Activated T-helper 1 cell treated with anti-CD3 and anti-CD28 coated beads, Interleukin-2, amount 50 U/mL, for 16 hours (primary cell): Measurements from ENCODE around the gene C1QC.
A peak's percentile ranks its signal among the peaks of the same experiment; 100 is the strongest.

ENCODE experiments used
- DNase-seq, 2 donors: peaks; one replicate each; pipeline ENCODE4 v3.0.0-alpha.2; 2020; ENCODE audit warnings: low read depth in 1 of 2, low spot score in 1 of 2

C1QC gene

GRCh38 chr1:22619252-22619651, 24.2 kb upstream of the C1QC start:
- no peak for DNase-seq

DNA sequence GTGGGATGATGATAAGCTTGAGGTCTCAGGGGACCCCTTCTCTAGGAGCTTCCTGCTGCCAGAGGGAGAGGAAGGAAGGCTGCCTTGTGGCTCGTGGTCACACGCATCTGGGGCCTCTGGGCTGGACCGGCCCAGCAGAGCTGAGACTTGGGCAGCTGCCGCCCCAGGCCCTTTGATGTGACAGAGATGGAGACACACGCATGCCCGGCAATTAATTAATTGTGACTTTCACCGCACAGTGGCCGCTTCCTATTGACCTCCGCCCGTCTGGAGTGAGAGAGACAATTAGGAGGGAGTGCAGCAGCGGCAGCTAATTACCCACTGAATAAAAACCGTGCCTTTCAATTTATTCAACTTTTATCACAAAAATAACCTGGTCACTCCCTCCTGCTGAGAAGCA, 23.6 kb upstream of the C1QC start:
- no peak for DNase-seq

DNA sequence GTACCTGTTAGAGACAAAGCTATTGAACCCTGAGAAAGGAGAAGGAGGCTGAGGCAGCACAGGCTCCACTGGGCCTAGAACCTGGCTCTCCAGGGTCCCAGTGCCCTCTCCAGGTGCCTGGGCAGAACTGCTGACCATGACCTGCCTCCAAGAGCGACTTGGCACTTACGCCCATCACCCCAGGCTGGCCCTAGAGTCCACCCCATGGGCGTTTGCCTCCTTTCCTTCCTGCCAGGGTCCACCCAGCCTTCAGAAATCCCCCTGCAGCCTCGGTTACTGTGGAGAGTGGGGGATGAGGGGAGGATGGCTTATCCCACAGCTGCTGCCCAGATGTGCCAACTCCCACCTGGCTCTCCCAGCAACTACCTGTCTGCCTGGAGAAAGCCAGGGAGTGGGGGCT, 21.7 kb upstream of the C1QC start:
- no peak for DNase-seq

DNA sequence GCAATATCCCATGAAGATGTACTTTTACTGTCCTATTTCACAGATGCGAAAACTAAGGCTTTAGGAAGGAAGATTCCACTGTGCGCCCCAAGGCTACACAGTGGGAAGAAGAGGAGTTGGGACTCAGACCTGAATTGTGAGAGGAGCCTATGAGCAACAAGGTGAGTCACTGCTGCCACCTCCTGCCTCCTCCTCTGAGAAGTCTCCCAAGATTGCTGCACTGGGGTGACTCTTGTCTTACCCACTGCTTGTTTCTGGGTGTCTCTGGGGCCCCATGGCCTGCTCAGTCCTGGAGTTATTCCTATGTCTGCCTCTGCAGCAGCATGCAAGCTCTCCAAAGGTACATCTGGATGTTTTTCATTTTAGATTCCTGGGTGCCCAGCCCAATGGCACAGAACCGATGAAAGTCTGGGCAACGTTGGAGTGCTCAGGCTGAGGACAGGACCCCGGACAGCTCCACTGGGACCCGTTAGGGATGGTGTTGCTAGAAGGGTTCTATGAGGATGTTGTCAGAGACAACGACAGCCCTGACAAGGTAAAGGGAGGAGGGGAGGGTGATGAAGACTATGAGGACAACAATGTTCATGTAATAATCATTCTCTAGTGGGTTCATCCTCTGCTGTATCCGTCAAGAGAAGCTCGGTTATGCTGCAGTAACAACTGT, 18.0 kb upstream of the C1QC start:
- DNase-seq: no peak

GRCh38 chr1:22626237-22627157, 16.9 kb upstream of the C1QC start:
- no peak for DNase-seq

DNA sequence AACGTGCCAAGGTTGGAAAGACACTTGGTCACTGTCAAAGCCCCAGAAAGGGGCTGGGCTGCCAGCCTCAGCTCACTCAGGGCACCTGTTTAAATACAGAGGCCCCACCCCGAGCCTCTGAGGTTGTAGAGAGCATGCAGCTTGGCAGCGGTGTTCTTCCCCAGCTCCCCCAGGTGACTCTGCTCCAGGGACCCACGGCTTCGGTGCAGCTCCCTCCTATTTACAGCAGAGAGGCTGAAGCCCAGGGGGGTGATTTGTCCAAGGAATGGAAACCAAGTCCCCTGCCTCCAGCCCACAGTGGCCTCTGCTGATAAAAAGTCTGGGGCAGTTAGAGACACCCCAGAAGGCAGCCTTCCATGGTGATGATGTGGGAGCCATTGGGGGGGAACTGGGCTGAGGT, 16.1 kb upstream of the C1QC start:
- no peak for DNase-seq

DNA sequence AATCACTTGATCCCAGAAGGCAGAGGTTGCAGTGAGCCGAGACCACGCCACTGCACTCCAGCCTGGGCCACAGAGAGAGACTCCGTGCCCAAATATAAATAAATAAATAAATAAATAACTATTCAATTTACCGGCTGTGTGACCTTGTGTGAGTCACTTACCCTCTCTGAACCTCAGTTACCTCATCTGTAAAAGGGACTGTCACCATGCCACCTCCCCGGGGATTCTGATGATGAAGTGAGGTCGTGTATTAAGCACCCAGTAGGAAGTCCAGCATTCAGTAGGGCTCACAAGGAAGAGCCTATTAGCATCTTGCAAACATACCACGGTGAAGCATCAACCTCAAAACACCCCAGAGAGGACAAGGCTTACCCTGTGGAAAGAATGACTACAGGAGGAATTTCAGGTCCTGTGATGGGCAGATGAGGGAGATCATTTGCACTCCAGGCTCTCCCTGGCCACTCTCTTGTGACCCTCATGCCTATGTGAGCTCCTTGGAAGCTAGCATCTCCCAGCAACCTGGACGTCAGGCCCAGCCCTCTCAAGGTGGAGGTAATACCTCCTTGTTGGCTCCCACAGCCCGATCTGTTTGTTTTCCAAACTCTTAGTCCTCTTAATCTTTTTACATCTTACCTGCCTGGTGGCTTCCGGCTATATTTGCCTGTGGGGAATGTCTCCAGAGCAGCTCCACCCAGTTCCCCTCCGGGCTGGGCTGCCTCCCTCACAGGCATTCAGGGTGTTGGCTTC, 14.6 kb upstream of the C1QC start:
- no peak for DNase-seq

DNA sequence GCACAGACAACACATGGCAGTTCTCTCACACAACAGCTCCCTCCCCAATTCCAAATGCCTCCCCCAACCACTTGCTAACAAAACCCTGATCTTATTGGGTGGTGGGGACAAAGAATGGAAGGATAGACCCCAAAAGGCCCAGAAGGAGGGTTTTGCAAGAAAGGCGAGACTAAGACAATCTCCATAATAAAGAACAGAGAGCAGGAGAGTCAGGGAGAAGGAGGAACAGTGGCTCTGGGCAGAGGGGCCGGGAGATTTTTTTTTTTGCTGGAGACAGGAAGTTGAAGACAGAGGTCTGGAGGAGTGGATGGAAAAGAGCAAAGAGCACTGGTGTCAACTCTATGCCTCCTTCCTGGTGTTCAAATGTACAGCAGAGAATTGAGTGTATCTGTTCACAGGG, 13.5 kb upstream of the C1QC start:
- no peak for DNase-seq

- DNase-seq: no peak
These were observed 9.6 kb upstream of the C1QC start for GRCh38 chr1:22633697-22634463.

DNA sequence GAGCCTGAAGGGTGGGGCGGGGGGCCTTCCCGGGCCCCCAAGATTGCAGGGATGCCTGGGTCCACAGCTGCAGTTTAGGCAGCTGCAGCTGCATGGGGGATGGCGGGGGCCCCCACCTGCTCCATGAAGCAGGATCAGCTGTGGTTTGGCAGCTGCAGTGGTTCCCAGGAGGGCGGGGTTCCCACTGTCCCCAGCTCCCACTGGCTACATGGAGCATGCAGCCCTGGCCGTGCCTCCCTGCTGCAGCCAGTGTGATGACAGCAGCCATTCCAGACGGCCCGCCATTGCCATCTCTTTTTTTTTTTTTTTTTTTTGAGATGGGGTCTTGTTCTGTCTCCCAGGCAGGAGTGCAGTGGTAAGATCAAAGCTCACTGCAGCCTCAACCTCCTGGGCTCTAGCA, 8.0 kb upstream of the C1QC start:
- no peak for DNase-seq

DNA sequence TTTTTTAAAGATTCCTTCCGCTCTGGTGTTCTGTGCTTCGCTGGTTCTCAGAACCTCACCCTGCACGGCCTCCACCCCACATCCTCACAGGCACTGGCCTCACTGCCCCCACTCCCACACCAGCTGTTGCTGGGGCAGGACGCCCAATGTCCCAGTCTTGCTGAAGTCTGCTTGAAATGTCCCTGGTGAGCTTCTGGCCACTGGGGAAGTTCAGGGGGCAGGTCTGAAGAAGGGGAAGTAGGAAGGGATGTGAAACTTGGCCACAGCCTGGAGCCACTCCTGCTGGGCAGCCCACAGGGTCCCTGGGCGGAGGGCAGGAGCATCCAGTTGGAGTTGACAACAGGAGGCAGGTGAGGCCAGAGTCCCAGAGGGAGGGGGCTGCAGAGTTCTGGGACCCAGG, 7.1 kb upstream of the C1QC start, which contains the start of gene C1QA:
Gene C1QA (plus strand): TSS at position 276 of the 400 bp plus-strand sequence. CDS start 989 bp downstream, outside the sequence.
- no peak for DNase-seq

DNA sequence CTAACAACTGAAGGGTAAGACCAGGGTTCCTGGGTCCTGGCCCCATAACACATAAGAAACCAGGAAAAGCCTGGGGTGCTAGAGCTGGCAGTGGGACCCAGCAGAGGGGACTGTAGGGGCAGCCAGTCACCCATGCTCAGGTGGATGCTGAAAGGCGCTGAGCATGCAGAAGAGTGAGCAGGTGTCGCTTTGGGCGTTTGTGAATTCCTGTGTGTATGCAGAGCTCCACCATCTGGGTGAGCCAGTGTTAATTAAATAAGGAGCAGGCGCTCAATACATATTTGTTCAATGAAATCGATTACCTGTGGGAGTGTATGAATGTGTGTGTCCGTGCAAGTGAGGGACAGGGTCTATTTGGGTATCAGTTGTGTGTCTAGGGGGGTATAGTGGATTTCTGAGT, 6.5 kb upstream of the C1QC start:
- no peak for DNase-seq

GRCh38 chr1:22637907-22638445, 5.5 kb upstream of the C1QC start:
- no peak for DNase-seq

GRCh38 chr1:22638476-22639234, 4.8 kb upstream of the C1QC start:
- DNase-seq: no peak

- DNase-seq: no peak
These were observed 4.1 kb upstream of the C1QC start for GRCh38 chr1:22639286-22639685.

- DNase-seq: no peak
These were observed 2.2 kb upstream of the C1QC start for GRCh38 chr1:22641247-22641646.

DNA sequence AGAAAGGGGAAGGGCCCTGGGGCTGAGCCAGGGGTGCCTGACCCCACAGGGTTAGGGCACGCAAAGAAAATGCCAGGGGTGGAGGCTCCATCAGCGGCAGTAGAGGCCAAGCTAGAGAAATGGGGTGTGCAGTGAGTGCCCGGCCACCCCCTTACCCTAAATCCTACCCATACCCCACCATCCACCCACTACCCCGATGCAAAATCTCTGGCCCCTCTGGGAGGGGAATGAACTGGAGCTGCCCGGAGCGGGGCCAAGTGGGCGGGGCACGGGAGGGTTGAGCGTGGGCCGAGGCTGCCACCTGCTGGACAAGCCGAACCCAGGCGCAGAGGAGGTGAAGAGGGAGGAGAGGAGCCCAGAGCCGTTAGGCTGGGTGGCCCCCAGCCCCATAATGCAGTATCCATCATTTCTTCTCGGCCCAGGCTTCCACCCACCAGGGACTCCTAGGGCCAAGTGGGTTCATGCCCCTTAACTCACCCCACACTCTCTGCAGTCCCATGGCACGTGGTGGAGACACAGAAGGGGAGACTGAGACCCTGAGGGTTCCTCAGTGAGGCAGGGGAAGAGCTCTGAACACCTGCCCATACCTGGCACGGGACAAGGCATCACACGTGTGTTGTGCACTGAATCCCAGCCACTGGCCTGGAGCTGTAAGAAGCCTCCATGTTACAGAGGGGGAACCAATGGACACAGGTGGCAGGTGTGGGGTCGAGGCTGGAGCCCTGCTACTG, 1.4 kb upstream of the C1QC start:
- peak; percentile 42 for DNase-seq

DNA sequence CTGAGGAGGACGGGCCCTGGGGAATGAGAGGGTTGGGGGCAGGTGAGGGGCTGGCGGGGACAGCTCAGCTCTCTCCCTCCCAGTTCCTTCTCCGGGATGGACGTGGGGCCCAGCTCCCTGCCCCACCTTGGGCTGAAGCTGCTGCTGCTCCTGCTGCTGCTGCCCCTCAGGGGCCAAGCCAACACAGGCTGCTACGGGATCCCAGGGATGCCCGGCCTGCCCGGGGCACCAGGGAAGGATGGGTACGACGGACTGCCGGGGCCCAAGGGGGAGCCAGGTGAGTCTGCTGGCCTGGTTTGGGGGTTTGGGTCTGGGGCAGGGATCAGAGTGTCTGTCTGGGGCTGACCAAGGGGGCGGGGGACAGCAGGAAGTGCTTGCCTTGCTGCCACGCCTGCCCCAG, 495 bp downstream of the C1QC start:
- DNase-seq: no peak

DNA sequence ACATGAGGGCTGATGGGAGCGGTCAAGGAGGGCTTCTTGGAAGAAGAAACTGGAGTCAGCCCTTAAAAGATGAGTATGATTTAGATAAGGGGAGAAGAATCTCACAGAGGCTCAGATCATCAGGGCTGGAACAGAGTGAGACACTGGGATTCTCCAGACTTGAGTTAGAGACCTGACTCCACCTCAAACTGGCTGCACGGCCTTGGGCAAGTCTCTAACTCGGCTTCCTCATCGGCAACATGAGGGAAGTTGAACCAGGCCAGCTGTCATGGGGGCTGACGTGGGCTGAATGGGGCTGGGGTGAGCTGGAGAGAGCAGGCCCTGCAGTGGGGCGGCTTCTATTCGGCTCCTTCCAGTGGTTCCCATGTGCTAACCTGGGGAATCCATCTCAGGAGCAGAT, 2.5 kb downstream of the C1QC start:
- no peak for DNase-seq
